Adrenal gland (tissue), 12 donors: ENCODE data around the gene DGKH. TPM values are rescaled to one million over a fixed set of nuclear protein-coding genes. Genes with fewer than 3 reads are reported as not detected.

ENCODE experiments used
- DNase-seq, 7 donors: peaks; one replicate each; pipeline ENCODE4 v3.0.0-alpha.2; 2019 to 2020
- H3K27ac ChIP-seq, 5 donors: fragments of 200-600 bp; sonication (generic) in 4 of 5; 1 replicate in 3 of 5; 2 replicates in 2 of 5; pipeline versions ENCODE4 v1.5.1 to v1.8.0; 2016 to 2020; ENCODE audit warnings: mild to moderate bottlenecking in 1 of 5
- H3K27me3 ChIP-seq: fragments of 200-600 bp; 2 replicates; pipeline ENCODE4 v1.8.0; 2021
- H3K36me3 ChIP-seq, 2 donors: fragments of 200-600 bp; replicated peaks in 1 of 2; 1 replicate in 1 of 2; 2 replicates in 1 of 2; pipeline versions ENCODE4 v1.5.1 to v1.8.0; 2018 to 2022
- H3K4me1 ChIP-seq, 2 donors: fragments of 200-600 bp; replicated peaks in 1 of 2; 1 replicate in 1 of 2; 2 replicates in 1 of 2; pipeline versions ENCODE4 v1.5.1 to v1.8.0; 2018 to 2021
- H3K4me3 ChIP-seq, 4 donors: fragments of 200-600 bp; sonication (generic) in 3 of 4; one replicate each; pipeline ENCODE4 v1.5.1; 2016 to 2018
- H3K9me3 ChIP-seq, 3 donors: fragments of 200-600 bp; sonication (generic) in 1 of 3; replicated peaks in 1 of 3; 1 replicate in 2 of 3; 2 replicates in 1 of 3; pipeline versions ENCODE4 v1.5.1 to v1.8.0; 2016 to 2021
- POLR2A ChIP-seq, 2 donors: fragments of 450-650 bp; IDR thresholded peaks; one replicate each; pipeline ENCODE4 v1.6.1; 2017; ENCODE audit warnings: antibody characterized with exemption in 2 of 2, mild to moderate bottlenecking in 2 of 2, moderate library complexity in 1 of 2
- WGBS, 4 donors: extraction: QIAGEN DNeasy Blood & Tissue Kit in 2 of 4; methylation state at CpG; one replicate each; pipeline versions ENCODE4 v1.1.5 to v1.1.7; 2013 to 2017; 5-methylcytosine and 5-hydroxymethylcytosine counted together
- intact Hi-C, 2 donors: fragments of 100-400 bp; cut with DNase I; formaldehyde crosslinking; loops; one replicate each; pipeline versions ENCODE4 v1.14.1 to v1.15.0; 2022 to 2023
- polyA plus RNA-seq, 3 donors: library from polyadenylated mRNA; stranded (reverse); fragments of 200-250 nt in 2 of 3; fragments of 350-450 nt in 1 of 3; fragmentation: Illumina TruSeq in 1 of 3; extraction: RNeasy Lipid Tissue Mini Kit (QIAGEN cat#74804) in 1 of 3; gene quantifications; one replicate each; pipeline ENCODE4 v1.2.3, GENCODE V29; 2013 to 2014
- total RNA-seq, 9 donors: library from RNA; depleted of rRNA in 4 of 9; stranded (reverse); fragments of >200 nt in 4 of 9; fragments of 120-200 nt in 1 of 9; fragmentation: NEBNext Ultra II Directional in 1 of 9; extraction: Animal tissue kit (Norgen Biotek cat#: 25700) in 1 of 9; gene quantifications; one replicate each; pipeline versions ENCODE4 v1.1.0 to v1.2.4, GENCODE V29; 2013 to 2023
- TF ChIP-seq, protein P1 (sequence below), 6 experiments: fragments of 450-650 bp in 4 of 6; fragments of 200-600 bp in 2 of 6; sonication (generic) in 1 of 6; IDR thresholded peaks; 1 replicate in 5 of 6; 2 replicates in 1 of 6; pipeline versions ENCODE4 v1.5.1 to v1.8.0; 2016 to 2021; ENCODE audit warnings: antibody characterized with exemption in 6 of 6, mild to moderate bottlenecking in 2 of 6, moderate library complexity in 1 of 6
- donor health status: healthy with polysubstance abuse.
- donor health status: Bipolar disorder and iron deficiency.
- donor health status: DM: yes; HTN: yes; CAD: no.
- donor health status: DM: no; HTN: no; CAD: no.
- donor health status: DM: no; HTN: no; CAD: no.
- donor health status: DM: yes; HTN: yes; CAD: no.

Gene DGKH
- total and polyA plus RNA-seq, 12 donors: 0.81 to 7.1 (median 3.6) TPM

DNA sequence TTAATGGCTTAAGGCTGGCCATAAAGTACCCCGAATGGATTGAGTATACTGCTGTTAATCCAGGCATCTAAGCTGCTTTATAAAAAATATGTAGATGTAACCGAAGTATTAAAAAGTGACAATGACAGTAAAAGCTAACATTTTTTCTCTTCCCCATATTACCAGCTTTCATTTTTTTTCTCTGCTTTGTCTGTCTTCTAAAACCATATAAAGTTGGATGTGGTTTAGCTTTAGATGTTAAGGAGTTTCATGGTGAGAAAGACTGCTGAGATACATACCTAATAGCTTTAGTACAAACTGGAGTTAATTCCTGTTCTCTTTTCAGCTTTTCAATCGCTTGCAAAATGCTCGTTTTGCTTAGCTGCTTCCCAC, 224.3 kb downstream of the DGKH start:
- Histone ChIP-seq H3K27ac (peak overlapping the region in 4 of 5 donors; percentile 83 to 93 (median 88)), H3K9me3 (no peaks in the 10 kb centered on the region)

DNA sequence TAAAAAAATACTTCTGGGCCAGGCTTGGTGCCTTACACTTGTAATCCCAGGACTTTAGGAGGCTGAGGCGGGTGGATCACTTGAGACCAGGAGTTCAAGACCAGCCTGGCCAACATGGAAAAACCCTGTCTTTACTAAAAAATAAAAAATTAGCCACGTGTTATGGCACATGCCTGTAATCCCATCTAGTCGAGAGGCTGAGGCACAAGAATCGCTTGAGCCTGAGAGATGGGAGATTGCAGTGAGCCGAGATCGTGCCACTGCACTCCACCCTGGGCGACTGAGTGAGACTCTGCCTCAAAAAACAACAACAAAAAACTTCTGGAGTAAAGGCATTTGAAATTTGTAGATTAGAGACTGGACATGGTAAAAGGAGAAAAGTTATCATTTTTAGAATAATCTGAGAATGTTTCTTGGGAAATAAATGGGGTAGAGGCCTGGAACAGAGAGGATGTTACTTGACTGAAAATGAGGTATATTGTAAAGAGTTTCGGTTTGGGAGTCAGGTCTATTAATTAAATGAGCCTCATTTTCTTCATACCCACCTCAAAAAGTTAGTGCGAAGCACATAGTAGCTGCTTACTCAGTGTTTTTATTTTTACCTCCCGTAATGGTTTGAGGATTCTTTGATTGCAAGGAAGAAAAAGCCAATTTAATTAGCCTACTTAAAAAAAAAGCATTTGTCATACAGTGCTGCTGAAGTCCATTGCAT, 226.1 kb downstream of the DGKH start:
- no peaks in the 10 kb centered on the region for H3K9me3 ChIP-seq
- no peak overlapping the region for H3K4me3 ChIP-seq
- H3K27ac ChIP-seq: no peak overlapping the region
- peaks cover 6 to 28% of the 10 kb centered on the region in 2 donors for H3K4me1 ChIP-seq
- no peak for TF ChIP-seq POLR2A (IDR thresholded peaks at IDR 0.05)
- TF ChIP-seq, protein P1, sequence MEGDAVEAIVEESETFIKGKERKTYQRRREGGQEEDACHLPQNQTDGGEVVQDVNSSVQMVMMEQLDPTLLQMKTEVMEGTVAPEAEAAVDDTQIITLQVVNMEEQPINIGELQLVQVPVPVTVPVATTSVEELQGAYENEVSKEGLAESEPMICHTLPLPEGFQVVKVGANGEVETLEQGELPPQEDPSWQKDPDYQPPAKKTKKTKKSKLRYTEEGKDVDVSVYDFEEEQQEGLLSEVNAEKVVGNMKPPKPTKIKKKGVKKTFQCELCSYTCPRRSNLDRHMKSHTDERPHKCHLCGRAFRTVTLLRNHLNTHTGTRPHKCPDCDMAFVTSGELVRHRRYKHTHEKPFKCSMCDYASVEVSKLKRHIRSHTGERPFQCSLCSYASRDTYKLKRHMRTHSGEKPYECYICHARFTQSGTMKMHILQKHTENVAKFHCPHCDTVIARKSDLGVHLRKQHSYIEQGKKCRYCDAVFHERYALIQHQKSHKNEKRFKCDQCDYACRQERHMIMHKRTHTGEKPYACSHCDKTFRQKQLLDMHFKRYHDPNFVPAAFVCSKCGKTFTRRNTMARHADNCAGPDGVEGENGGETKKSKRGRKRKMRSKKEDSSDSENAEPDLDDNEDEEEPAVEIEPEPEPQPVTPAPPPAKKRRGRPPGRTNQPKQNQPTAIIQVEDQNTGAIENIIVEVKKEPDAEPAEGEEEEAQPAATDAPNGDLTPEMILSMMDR (IDR thresholded peaks at IDR 0.05): no peak
- no peaks in the 10 kb centered on the region for H3K27me3 ChIP-seq
- DNase-seq: no peak
- 81 to 87% (median 87%) methylated on average over 9 to 10 of the region's 10 CpGs for WGBS, 4 donors
- no peaks in the 10 kb centered on the region for H3K36me3 ChIP-seq
- intact Hi-C loops: no loop called here

More for the DNA sequence above, 224.3 kb downstream of the DGKH start:
- DNase-seq: no peak
- Histone ChIP-seq H3K4me1 (peaks cover 6 to 24% of the 10 kb centered on the region in 2 donors), H3K4me3 (peak overlapping the region in 3 of 4 donors; percentile 21 to 90 (median 83)), H3K27me3 (no peaks in the 10 kb centered on the region), H3K36me3 (no peaks in the 10 kb centered on the region)
- intact Hi-C loops: no loop called here
- TF ChIP-seq, protein P1 (IDR thresholded peaks at IDR 0.05): no peak
- TF ChIP-seq POLR2A (IDR thresholded peaks at IDR 0.05): no peak
- WGBS, 4 donors: 0 to 3% (median 2%) methylated on average over 4 of the region's 4 CpGs

DNA sequence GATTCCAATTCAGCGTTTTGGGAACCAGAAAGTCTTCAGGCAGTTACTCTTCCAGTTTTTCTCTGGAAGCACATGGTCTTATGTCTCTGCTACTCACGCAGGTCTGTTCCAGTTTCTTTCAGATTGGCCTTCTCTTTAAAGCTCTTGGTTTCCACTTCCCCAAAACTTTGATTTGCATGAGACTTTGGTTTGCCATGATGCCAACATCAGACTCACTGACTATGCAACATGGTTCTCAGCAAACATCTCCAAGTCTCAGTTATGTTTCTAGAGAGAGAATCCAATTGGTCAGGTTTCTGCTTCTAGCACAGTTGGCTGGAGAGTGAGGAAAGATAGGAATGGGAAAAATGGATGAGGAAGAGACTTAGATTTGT, 226.6 kb downstream of the DGKH start:
- H3K4me1 ChIP-seq: peaks cover 6 to 33% of the 10 kb centered on the region in 2 donors
- WGBS, 4 donors: 66 to 80% (median 72%) methylated on average over 2 of the region's 2 CpGs
- H3K27ac ChIP-seq: no peak overlapping the region
- DNase-seq: peak in 2 of 7 donors; percentile 6 to 25
- no peak overlapping the region for H3K4me3 ChIP-seq
- TF ChIP-seq, protein P1 (IDR thresholded peaks at IDR 0.05): no peak
- no peak for TF ChIP-seq POLR2A (IDR thresholded peaks at IDR 0.05)
- no peaks in the 10 kb centered on the region for H3K27me3 ChIP-seq
- intact Hi-C loops: no loop called here
- H3K36me3 ChIP-seq: no peaks in the 10 kb centered on the region
- H3K9me3 ChIP-seq: no peaks in the 10 kb centered on the region

DNA sequence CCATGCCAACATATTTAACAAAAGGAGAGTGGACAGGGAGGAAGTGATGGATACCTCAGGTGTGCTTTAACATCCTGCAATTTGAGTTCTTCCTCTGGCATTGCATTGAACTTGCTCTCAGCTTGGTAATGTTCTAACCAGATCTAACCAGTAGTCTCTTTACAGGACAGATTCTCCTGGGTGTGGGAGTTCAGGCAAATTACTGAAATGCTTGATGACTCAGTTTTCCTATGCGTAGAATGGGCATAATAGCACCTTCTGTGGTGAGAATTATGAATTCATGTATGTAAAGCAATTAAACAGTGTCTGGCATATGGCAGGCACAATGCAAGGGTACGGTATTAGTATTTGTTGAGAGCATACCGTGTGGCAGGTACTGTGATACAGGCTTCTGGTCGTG, 227.1 kb downstream of the DGKH start:
- Histone ChIP-seq H3K36me3 (no peaks in the 10 kb centered on the region), H3K9me3 (no peaks in the 10 kb centered on the region), H3K27ac (no peak overlapping the region), H3K4me1 (peaks cover 6 to 37% of the 10 kb centered on the region in 2 donors), H3K4me3 (no peak overlapping the region), H3K27me3 (no peaks in the 10 kb centered on the region)
- DNase-seq: no peak
- TF ChIP-seq POLR2A (IDR thresholded peaks at IDR 0.05): no peak
- TF ChIP-seq, protein P1 (IDR thresholded peaks at IDR 0.05): no peak
- intact Hi-C loops: no loop called here
- 98 to 100% (median 98%) methylated on average over 4 of the region's 4 CpGs for WGBS, 4 donors
